ENCODE data around the gene CPED1.

DNA sequence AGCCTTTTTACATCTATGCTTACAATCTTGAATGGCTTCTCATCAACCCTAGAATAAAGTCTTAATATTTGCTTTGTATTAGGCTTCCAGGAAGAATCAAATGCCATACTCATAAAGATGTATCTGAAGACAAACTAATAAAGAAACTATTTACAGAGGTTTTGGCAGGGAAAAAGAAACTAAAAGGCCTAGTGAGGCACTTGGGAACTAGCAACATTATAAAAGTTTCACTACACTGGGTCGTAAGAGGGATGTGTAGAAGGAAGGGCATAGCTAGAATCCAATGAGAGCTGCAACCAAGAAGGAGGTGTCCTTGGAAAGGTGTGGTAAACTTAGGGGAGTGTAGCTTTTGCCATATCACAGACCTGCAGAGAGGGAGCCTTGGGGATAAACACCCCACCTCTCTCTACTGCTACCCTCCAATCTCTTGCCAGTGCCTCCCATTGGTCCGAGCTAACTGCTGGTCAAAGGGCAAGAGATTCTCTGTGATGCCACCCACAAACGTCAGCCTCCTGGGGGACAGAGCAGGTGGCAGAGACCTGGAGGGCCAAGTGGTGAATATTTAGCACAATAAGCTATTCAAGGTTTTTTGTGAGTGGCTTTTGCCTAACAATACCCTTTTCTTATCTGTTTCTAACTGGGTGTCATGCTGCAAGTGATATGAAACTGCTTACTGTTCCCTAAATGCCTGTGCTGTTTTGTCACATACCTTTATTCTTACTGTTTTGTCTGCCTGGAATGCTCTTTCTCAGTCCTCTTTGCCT is 60.7 kb downstream of the CPED1 start:
- TF ChIP-seq, protein P1, sequence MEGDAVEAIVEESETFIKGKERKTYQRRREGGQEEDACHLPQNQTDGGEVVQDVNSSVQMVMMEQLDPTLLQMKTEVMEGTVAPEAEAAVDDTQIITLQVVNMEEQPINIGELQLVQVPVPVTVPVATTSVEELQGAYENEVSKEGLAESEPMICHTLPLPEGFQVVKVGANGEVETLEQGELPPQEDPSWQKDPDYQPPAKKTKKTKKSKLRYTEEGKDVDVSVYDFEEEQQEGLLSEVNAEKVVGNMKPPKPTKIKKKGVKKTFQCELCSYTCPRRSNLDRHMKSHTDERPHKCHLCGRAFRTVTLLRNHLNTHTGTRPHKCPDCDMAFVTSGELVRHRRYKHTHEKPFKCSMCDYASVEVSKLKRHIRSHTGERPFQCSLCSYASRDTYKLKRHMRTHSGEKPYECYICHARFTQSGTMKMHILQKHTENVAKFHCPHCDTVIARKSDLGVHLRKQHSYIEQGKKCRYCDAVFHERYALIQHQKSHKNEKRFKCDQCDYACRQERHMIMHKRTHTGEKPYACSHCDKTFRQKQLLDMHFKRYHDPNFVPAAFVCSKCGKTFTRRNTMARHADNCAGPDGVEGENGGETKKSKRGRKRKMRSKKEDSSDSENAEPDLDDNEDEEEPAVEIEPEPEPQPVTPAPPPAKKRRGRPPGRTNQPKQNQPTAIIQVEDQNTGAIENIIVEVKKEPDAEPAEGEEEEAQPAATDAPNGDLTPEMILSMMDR (conservative IDR thresholded peaks at IDR 0.05; ENCODE audit: low read depth in 2 of 2): no peak
- TF ChIP-seq EZH2phosphoT487 (IDR thresholded peaks at IDR 0.05; ENCODE audit: unreplicated experiment): no peak
- no peak for TF ChIP-seq JUNB (IDR thresholded peaks at IDR 0.05; ENCODE audit: unreplicated experiment)
- TF ChIP-seq, protein P2, sequence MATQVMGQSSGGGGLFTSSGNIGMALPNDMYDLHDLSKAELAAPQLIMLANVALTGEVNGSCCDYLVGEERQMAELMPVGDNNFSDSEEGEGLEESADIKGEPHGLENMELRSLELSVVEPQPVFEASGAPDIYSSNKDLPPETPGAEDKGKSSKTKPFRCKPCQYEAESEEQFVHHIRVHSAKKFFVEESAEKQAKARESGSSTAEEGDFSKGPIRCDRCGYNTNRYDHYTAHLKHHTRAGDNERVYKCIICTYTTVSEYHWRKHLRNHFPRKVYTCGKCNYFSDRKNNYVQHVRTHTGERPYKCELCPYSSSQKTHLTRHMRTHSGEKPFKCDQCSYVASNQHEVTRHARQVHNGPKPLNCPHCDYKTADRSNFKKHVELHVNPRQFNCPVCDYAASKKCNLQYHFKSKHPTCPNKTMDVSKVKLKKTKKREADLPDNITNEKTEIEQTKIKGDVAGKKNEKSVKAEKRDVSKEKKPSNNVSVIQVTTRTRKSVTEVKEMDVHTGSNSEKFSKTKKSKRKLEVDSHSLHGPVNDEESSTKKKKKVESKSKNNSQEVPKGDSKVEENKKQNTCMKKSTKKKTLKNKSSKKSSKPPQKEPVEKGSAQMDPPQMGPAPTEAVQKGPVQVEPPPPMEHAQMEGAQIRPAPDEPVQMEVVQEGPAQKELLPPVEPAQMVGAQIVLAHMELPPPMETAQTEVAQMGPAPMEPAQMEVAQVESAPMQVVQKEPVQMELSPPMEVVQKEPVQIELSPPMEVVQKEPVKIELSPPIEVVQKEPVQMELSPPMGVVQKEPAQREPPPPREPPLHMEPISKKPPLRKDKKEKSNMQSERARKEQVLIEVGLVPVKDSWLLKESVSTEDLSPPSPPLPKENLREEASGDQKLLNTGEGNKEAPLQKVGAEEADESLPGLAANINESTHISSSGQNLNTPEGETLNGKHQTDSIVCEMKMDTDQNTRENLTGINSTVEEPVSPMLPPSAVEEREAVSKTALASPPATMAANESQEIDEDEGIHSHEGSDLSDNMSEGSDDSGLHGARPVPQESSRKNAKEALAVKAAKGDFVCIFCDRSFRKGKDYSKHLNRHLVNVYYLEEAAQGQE (IDR thresholded peaks at IDR 0.05; ENCODE audit: unreplicated experiment): no peak
- TF ChIP-seq POLR2AphosphoS5 (IDR thresholded peaks at IDR 0.05; ENCODE audit: low read depth): no peak
- no peak for TF ChIP-seq ZNF331 (CRISPR knock-in tag; IDR thresholded peaks at IDR 0.05; ENCODE audit: low read depth)

Measured in GM23338 (cell line).